ENCODE results near the gene TBC1D13. TPM values are rescaled to one million over a fixed set of nuclear protein-coding genes. Genes with fewer than 3 reads are reported as not detected.

The TBC1D13 gene
- 10 to 100 TPM; 23.7 to 26.9 (median 24.6) TPM for total RNA-seq

DNA sequence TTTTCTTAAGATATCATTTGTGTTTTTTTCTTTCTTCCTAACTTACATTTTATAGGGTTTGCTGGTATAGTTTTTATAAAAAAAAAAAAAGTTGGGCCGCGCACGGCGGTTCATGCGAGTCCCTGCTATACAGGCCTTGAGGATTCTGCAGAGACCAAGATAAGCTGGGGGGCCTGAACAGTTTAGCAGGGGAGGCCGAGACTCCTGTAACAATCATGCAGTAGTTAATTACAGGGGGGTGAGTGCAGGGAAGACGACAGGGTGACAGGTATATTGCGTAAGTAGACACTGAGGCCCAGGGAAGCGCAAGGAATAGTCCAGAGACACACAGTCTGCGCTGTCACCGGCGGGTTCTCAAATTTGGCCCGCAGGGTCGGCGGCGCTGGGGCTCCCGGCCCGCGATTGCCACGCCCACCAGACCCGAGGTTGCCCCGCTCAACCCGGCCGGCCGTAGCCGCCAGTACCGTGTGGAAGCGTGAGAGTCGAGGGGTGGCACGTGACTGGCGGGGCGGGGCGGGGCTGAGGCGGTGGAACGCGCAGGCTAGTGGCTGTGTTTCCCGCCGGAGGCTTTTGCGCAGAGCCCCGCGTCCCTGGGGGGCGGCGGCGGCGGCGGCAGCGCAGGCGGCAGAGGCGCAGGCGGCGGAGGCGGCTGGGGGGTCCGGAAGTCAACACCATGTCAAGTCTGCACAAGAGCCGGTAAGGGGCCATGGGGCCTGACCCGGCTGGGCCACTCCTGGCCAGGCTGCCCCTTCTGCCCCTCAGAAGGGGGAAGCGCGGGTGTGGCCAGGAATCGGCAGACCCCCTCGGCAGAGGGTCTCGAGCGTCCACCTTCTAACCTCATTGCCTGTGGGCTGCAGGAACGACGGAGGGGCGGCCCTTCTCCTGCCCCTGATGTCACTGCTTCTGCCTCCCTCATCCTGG is at the start of gene TBC1D13:
TBC1D13 (plus strand) TSS at position 573 of the 921 bp plus-strand sequence; CDS start at position 674, 101 bp downstream.
- ATAC-seq (peak; percentile 99), DNase-seq (peak; percentile 86)
- peak within 1 kb of the TSS; percentile 92 for H3K4me3 Mint-ChIP-seq
- peaks cover 18% of the 10 kb centered on the region for H3K4me1 Mint-ChIP-seq (ENCODE audit: low read depth)
- peaks cover 5% of the 10 kb centered on the region for H3K36me3 Mint-ChIP-seq (ENCODE audit: insufficient read depth)
- H3K9me3 Mint-ChIP-seq: no peaks in the 10 kb centered on the region
- H3K27me3 Mint-ChIP-seq (ENCODE audit: low read depth): no peaks in the 10 kb centered on the region

DNA sequence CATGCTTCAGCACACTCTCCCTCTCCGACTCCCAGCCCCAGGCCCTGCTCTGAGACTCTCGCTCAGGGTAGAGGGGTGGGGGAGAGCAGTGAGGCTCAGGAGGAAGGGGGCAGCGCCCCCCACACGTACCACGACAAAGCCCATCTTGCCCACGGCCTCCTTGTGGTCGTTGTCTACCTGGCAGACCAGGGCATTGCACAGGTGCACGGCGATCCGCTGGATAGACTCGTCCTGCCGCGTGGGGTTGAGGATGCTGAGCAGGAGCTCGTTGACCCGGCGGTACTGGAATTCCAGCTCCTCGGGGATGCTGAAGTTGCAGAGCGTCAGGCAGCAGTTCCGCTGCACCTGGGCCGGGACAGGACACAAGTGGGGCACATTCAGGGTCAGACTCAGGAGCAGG is 44.7 kb upstream of the TBC1D13 start:
- H3K36me3 Mint-ChIP-seq (ENCODE audit: insufficient read depth): peaks cover 10% of the 10 kb centered on the region
- H3K27me3 Mint-ChIP-seq (ENCODE audit: low read depth): no peaks in the 10 kb centered on the region
- H3K4me1 Mint-ChIP-seq (ENCODE audit: low read depth): no peaks in the 10 kb centered on the region
- H3K9me3 Mint-ChIP-seq: no peaks in the 10 kb centered on the region
- DNase-seq: no peak
- no peak overlapping the region for H3K4me3 Mint-ChIP-seq
- ATAC-seq: no peak

DNA sequence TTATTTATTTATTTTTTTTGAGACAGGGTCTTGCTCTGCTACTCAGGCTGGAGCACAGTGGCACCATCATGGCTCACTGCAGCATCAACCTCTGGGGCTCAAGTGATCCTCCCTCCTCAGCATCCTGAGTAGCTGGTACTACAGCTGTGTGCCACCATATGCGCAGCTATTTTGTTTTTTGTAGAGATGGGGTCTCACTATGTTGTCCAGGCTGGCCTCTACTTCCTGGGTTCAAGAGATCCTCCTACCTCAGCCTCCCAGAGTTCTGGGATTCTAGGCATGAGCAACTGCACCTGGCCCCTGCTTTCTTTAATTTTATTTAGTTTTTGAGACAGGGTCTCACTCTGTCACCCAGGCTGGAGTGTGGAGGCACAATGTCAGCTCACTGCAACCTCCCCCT is 43.6 kb upstream of the TBC1D13 start:
- Mint-ChIP-seq H3K36me3 (ENCODE audit: insufficient read depth) (peaks cover 9% of the 10 kb centered on the region), H3K4me3 (no peak overlapping the region), H3K9me3 (no peaks in the 10 kb centered on the region), H3K27me3 (ENCODE audit: low read depth) (no peaks in the 10 kb centered on the region), H3K4me1 (ENCODE audit: low read depth) (no peaks in the 10 kb centered on the region)
- DNase-seq (no peak), ATAC-seq (no peak)

DNA sequence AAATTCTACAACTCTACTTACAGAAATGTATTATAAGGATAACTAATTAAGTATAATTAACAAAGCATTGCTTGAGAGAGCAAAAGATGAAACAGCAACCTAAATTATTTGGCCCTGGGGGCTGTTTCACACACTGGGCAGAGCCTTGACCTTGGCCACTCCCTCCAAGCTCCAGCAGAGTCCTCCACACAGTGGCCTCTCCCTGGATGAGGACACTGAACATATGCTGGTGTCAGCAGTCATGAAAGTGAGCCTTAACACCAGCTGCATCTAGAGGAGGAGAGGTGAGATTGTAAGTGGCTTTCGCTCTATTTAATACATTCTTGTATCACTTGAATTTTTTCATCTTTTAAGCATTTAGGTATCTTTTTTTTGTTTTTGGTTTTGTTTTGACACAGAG is 39.8 kb upstream of the TBC1D13 start:
- ATAC-seq: no peak
- H3K4me3 Mint-ChIP-seq: no peak overlapping the region
- H3K36me3 Mint-ChIP-seq (ENCODE audit: insufficient read depth): peaks cover 2% of the 10 kb centered on the region

GRCh38 chr9:128750926-128751595 is 36.0 kb upstream of the TBC1D13 start:
- Mint-ChIP-seq H3K4me3 (no peak overlapping the region), H3K9me3 (no peaks in the 10 kb centered on the region), H3K36me3 (ENCODE audit: insufficient read depth) (peaks cover 5% of the 10 kb centered on the region), H3K4me1 (ENCODE audit: low read depth) (no peaks in the 10 kb centered on the region), H3K27me3 (ENCODE audit: low read depth) (no peaks in the 10 kb centered on the region)
- no peak for DNase-seq
- no peak for ATAC-seq

More for the DNA sequence above, 39.8 kb upstream of the TBC1D13 start:
- H3K9me3 Mint-ChIP-seq: no peaks in the 10 kb centered on the region
- no peak for DNase-seq
- no peaks in the 10 kb centered on the region for H3K27me3 Mint-ChIP-seq (ENCODE audit: low read depth)
- H3K4me1 Mint-ChIP-seq (ENCODE audit: low read depth): no peaks in the 10 kb centered on the region

GRCh38 chr9:128753627-128754026 is 33.4 kb upstream of the TBC1D13 start:
- no peaks in the 10 kb centered on the region for H3K27me3 Mint-ChIP-seq (ENCODE audit: low read depth)
- H3K9me3 Mint-ChIP-seq: no peaks in the 10 kb centered on the region
- H3K4me1 Mint-ChIP-seq (ENCODE audit: low read depth): peaks cover 1% of the 10 kb centered on the region
- no peak overlapping the region for H3K4me3 Mint-ChIP-seq
- no peak for DNase-seq
- H3K36me3 Mint-ChIP-seq (ENCODE audit: insufficient read depth): peaks cover 8% of the 10 kb centered on the region
- no peak for ATAC-seq

GRCh38 chr9:128757602-128758001 is 29.5 kb upstream of the TBC1D13 start:
- peaks cover 1% of the 10 kb centered on the region for H3K4me1 Mint-ChIP-seq (ENCODE audit: low read depth)

GRCh38 chr9:128762671-128763449 is 24.2 kb upstream of the TBC1D13 start:
- ATAC-seq: no peak
- peaks cover 5% of the 10 kb centered on the region for H3K4me1 Mint-ChIP-seq (ENCODE audit: low read depth)
- H3K27me3 Mint-ChIP-seq (ENCODE audit: low read depth): no peaks in the 10 kb centered on the region
- no peaks in the 10 kb centered on the region for H3K9me3 Mint-ChIP-seq
- H3K36me3 Mint-ChIP-seq (ENCODE audit: insufficient read depth): peaks cover 4% of the 10 kb centered on the region
- no peak for DNase-seq
- H3K4me3 Mint-ChIP-seq: no peak overlapping the region

More at GRCh38 chr9:128757602-128758001, 29.5 kb upstream of the TBC1D13 start:
- Mint-ChIP-seq H3K36me3 (ENCODE audit: insufficient read depth) (peaks cover 6% of the 10 kb centered on the region), H3K4me3 (no peak overlapping the region), H3K9me3 (no peaks in the 10 kb centered on the region), H3K27me3 (ENCODE audit: low read depth) (no peaks in the 10 kb centered on the region)
- ATAC-seq (no peak), DNase-seq (no peak)

DNA sequence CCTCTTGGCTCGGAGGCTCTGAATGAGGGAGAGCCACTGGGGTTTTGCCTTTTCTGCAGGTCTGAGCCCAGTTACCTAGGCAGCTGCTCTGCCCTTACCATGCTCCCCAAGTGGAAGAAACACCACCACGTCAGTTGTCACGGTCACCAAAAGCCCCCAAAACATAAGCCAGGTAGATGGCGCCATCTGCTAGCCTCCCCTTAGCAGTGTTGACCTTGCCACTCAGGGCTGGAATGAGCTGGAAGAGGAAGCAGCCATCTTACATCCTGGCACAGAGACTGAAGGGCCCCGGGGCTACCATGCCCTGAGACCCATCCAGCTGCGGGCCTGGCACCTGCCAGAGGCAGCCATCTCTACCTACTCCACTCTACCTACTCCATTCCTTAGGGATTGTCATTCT is 22.7 kb upstream of the TBC1D13 start:
- DNase-seq: no peak
- no peak for ATAC-seq
- no peak overlapping the region for H3K4me3 Mint-ChIP-seq

GRCh38 chr9:128765499-128765898 is 21.6 kb upstream of the TBC1D13 start:
- Mint-ChIP-seq H3K9me3 (no peaks in the 10 kb centered on the region), H3K27me3 (ENCODE audit: low read depth) (no peaks in the 10 kb centered on the region), H3K4me1 (ENCODE audit: low read depth) (peaks cover 25% of the 10 kb centered on the region), H3K36me3 (ENCODE audit: insufficient read depth) (peaks cover 6% of the 10 kb centered on the region), H3K4me3 (no peak overlapping the region)
- ATAC-seq (no peak), DNase-seq (no peak)

More for the DNA sequence above, 22.7 kb upstream of the TBC1D13 start:
- Mint-ChIP-seq H3K27me3 (ENCODE audit: low read depth) (no peaks in the 10 kb centered on the region), H3K4me1 (ENCODE audit: low read depth) (peaks cover 15% of the 10 kb centered on the region), H3K9me3 (no peaks in the 10 kb centered on the region), H3K36me3 (ENCODE audit: insufficient read depth) (peaks cover 4% of the 10 kb centered on the region)

GRCh38 chr9:128768606-128769005 is 18.4 kb upstream of the TBC1D13 start:
- Mint-ChIP-seq H3K4me3 (no peak overlapping the region), H3K4me1 (ENCODE audit: low read depth) (peaks cover 35% of the 10 kb centered on the region), H3K36me3 (ENCODE audit: insufficient read depth) (peaks cover 6% of the 10 kb centered on the region), H3K27me3 (ENCODE audit: low read depth) (no peaks in the 10 kb centered on the region), H3K9me3 (no peaks in the 10 kb centered on the region)
- ATAC-seq (no peak), DNase-seq (no peak)

DNA sequence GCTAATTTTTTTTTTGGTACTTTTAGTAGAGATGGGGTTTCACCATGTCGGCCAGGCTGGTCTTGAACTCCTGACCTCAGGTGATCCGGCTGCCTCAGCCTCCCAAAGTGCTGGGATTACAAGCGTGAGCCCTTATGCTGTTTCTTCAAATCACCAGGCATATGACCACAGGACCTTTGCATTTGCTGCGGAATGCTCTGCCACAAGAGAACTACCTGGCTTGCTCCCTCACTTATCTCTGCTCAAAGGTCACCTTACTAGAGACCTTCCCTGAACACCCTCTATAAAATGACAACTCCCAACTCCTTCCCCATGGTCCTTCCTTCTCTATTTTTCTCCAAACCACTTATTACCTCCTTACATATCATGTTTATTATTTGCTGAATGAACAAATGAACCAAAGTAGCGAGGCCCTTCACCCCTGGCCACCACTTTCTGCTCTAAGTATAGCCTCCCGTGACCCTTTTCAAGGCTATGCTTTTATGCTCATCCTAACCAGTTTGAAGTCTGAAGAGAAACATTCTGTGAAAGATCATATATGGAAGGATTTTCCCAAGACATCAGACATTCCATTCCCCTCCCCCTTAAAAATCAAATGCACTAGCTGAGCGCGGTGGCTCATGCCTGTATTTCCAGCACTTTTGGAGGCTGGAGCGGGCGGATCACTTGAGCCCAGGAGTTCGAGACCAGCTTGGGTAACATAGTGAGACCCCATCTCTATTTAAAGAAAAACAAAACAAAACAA is 16.6 kb upstream of the TBC1D13 start:
- H3K27me3 Mint-ChIP-seq (ENCODE audit: low read depth): no peaks in the 10 kb centered on the region
- peaks cover 33% of the 10 kb centered on the region for H3K4me1 Mint-ChIP-seq (ENCODE audit: low read depth)
- DNase-seq (no peak), ATAC-seq (no peak)
- H3K4me3 Mint-ChIP-seq: peak overlapping the region; percentile 96
- peaks cover 6% of the 10 kb centered on the region for H3K36me3 Mint-ChIP-seq (ENCODE audit: insufficient read depth)
- H3K9me3 Mint-ChIP-seq: no peaks in the 10 kb centered on the region

DNA sequence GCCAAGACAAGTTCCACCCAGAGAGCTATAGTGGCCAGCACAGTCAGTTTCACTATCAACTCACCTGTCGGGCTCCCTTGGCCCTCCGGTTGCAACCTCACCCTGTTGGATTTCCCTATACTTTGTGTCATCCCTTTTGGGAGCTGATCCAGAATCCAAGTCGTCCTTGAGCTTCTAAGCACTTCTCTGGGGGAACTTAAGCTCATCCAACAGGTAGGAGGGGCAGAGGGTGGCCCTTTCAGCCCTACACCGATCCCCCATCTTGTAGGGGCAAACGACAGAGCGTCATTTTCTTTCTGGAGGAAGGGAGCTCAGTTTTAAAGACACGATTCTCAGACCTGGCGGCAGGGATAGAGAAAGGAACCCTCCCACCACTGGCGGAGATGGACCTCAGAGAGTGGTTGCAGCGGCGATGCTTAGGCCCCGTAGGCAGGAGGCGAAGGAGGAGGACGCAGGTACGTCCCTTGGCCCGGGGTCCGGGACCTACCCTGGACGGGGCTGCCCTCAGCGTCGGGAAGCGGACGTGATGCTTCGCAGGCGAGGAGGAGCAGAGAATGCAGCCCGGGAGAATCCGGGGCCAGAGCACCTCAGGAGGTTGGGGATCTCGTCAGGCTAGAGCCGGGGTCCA is 15.8 kb upstream of the TBC1D13 start:
- no peak for DNase-seq
- peak; percentile 28 for ATAC-seq
- H3K36me3 Mint-ChIP-seq (ENCODE audit: insufficient read depth): peaks cover 6% of the 10 kb centered on the region
- H3K27me3 Mint-ChIP-seq (ENCODE audit: low read depth): no peaks in the 10 kb centered on the region
- H3K4me1 Mint-ChIP-seq (ENCODE audit: low read depth): peaks cover 33% of the 10 kb centered on the region
- H3K4me3 Mint-ChIP-seq: peak overlapping the region; percentile 96
- no peaks in the 10 kb centered on the region for H3K9me3 Mint-ChIP-seq
